Lung (tissue), 12 donors: ENCODE results near the gene RNF208. TPM values are rescaled to one million over a fixed set of nuclear protein-coding genes. Genes with fewer than 3 reads are reported as not detected.

Experiments
- ATAC-seq: fragments of 200-7000 bp; cut with Tn5 transposase; one replicate; pipeline ENCODE4 v1.9.1; 2020; ENCODE audit warnings: moderate number of reproducible peaks; ENCODE audit not compliant: insufficient read depth, low FRiP score
- DNase-seq, 3 donors: peaks; one replicate each; pipeline ENCODE4 v3.0.0-alpha.2; 2013 to 2017
- H3K27ac ChIP-seq, 2 donors: one replicate each; pipeline ENCODE4 v1.5.1; 2013; ENCODE audit warnings: mild to moderate bottlenecking in 2 of 2, moderate library complexity in 2 of 2, control low read depth in 1 of 2, inconsistent platforms in 1 of 2, low read depth in 1 of 2, low read length in 1 of 2
- H3K27me3 ChIP-seq, 3 donors: one replicate each; pipeline ENCODE4 v1.5.1; 2013; ENCODE audit warnings: low read length in 2 of 3; ENCODE audit not compliant: control insufficient read depth in 3 of 3, insufficient read depth in 3 of 3
- H3K36me3 ChIP-seq, 4 donors: one replicate each; pipeline ENCODE4 v1.5.1; 2013; ENCODE audit warnings: low read length in 4 of 4, mild to moderate bottlenecking in 1 of 4, moderate library complexity in 1 of 4; ENCODE audit not compliant: control insufficient read depth in 4 of 4, insufficient read depth in 4 of 4
- H3K4me1 ChIP-seq, 5 donors: one replicate each; pipeline ENCODE4 v1.5.1; 2013; ENCODE audit warnings: low read length in 5 of 5, mild to moderate bottlenecking in 2 of 5, moderate library complexity in 1 of 5; ENCODE audit not compliant: control insufficient read depth in 5 of 5, insufficient read depth in 5 of 5
- H3K4me3 ChIP-seq: one replicate; pipeline ENCODE4 v1.5.1; 2013; ENCODE audit warnings: mild to moderate bottlenecking, control low read depth, moderate library complexity
- H3K9ac ChIP-seq, 2 donors: one replicate each; pipeline ENCODE4 v1.5.1; 2013; ENCODE audit warnings: low read length in 2 of 2, control low read depth in 1 of 2; ENCODE audit not compliant: insufficient read depth in 1 of 2
- H3K9me3 ChIP-seq, 4 donors: one replicate each; pipeline ENCODE4 v1.5.1; 2013; ENCODE audit warnings: low read length in 3 of 4, mild to moderate bottlenecking in 1 of 4, moderate library complexity in 1 of 4; ENCODE audit not compliant: control insufficient read depth in 4 of 4, insufficient read depth in 3 of 4
- WGBS, 2 donors: extraction: QIAGEN DNeasy Blood & Tissue Kit; methylation state at CpG; one replicate each; pipeline ENCODE4 v1.1.7; 2013; 5-methylcytosine and 5-hydroxymethylcytosine counted together
- polyA plus RNA-seq, 2 donors: library from polyadenylated mRNA; stranded (reverse); fragments of 200-250 nt; gene quantifications; one replicate each; pipeline ENCODE4 v1.2.1, GENCODE V29; 2013
- total RNA-seq, 2 donors: library from RNA; depleted of rRNA in 1 of 2; stranded (reverse); fragments of >200 nt in 1 of 2; gene quantifications; one replicate each; pipeline ENCODE4 v1.2.1, GENCODE V29; 2014 to 2021
- TF ChIP-seq, protein P1 (sequence below): IDR thresholded peaks from 2 replicates; pipeline ENCODE4 v1.5.1; 2012; ENCODE audit warnings: mild to moderate bottlenecking; ENCODE audit errors: control extremely low read depth, extremely low read depth
- donor health status: control.
- donor health status: control.
- donor health status: Bipolar disorder and iron deficiency.
- donor health status: healthy.
- donor health status: DM: yes; HTN: yes; CAD: no.

RNF208 gene
- total and polyA plus RNA-seq, 4 donors: 1.7 to 12.0 (median 5.3) TPM

DNA sequence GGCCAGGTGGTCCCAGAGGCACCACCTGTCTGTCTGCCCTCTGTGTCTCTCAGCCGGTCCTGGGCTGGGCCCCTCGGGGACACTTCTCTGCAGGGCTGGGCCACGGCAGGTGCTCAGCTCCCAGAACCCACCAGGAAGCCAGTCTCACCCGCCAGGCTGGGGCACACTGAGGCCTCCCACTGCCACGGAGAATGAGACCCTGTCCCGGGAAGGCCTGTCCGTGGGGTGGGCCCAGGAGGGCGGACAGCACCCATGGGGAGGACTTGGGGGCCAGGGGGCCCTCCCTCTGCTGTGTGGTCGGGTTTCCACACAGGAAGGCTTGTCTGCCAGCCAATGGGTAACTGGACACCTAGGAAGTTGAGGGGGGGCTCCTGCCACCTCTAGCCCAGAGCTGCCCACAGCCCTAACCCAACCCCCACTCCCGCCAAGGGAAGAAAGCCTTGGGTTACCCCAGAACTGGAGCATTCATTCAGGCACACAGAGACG, 14.9 kb upstream of the RNF208 start:
- no peak overlapping the region for H3K4me3 ChIP-seq
- peaks cover 0 to 15% (median 8%) of the 10 kb centered on the region in 5 donors for H3K4me1 ChIP-seq
- TF ChIP-seq, protein P1, sequence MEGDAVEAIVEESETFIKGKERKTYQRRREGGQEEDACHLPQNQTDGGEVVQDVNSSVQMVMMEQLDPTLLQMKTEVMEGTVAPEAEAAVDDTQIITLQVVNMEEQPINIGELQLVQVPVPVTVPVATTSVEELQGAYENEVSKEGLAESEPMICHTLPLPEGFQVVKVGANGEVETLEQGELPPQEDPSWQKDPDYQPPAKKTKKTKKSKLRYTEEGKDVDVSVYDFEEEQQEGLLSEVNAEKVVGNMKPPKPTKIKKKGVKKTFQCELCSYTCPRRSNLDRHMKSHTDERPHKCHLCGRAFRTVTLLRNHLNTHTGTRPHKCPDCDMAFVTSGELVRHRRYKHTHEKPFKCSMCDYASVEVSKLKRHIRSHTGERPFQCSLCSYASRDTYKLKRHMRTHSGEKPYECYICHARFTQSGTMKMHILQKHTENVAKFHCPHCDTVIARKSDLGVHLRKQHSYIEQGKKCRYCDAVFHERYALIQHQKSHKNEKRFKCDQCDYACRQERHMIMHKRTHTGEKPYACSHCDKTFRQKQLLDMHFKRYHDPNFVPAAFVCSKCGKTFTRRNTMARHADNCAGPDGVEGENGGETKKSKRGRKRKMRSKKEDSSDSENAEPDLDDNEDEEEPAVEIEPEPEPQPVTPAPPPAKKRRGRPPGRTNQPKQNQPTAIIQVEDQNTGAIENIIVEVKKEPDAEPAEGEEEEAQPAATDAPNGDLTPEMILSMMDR: no peak
- ATAC-seq: no peak
- no peaks in the 10 kb centered on the region for H3K9me3 ChIP-seq
- no peak overlapping the region for H3K27ac ChIP-seq
- DNase-seq: no peak
- 16 to 40% methylated on average over 11 of the region's 11 CpGs for WGBS, 2 donors
- no peaks in the 10 kb centered on the region for H3K27me3 ChIP-seq
- H3K9ac ChIP-seq: no peak overlapping the region
- H3K36me3 ChIP-seq: peaks cover 0 to under 1% (median 0%) of the 10 kb centered on the region in 4 donors

DNA sequence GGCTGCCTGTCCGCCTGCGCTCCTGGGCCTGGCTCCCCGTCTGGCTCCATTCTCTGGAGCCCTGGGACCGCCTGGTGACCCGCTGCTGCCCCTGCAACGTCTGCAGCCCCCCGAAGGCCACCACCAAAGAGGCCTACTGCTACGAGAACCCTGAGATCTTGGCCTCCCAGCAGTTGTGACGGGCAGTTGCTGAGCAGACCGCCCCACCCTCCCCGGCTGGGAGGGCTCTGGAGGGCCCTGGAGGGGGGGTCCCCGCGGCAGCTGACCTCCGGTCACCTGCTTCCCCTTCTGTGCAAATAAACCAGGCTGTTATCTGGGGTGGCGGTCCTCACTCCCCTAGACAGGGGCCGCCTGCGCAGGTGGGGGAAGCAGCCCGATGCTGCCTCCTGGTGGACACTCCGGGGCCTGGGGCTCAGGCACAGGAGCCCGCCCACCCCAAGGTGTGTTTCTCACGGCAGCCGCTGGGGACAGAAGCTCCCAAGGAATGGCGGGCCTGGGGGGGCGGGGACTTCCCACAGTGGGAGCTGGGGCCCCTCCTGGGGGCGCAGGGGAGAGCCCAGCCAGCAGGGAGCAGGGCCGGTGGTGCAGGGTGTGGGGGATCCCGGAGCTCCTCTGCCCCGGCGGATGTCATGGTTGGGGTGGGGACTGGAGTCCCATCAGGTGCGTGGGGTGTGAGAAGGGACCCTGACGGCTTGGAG, 14.3 kb upstream of the RNF208 start:
- WGBS, 2 donors: 4 to 9% methylated on average over 30 to 31 of the region's 31 CpGs
- peak; percentile 50 for ATAC-seq
- H3K27ac ChIP-seq: no peak overlapping the region
- H3K9me3 ChIP-seq: no peaks in the 10 kb centered on the region
- peak; percentile 79 to 91 (median 83) for DNase-seq
- TF ChIP-seq, protein P1: peak; percentile 99
- no peak overlapping the region for H3K9ac ChIP-seq
- H3K27me3 ChIP-seq: no peaks in the 10 kb centered on the region
- no peak overlapping the region for H3K4me3 ChIP-seq
- no peaks in the 10 kb centered on the region for H3K36me3 ChIP-seq
- H3K4me1 ChIP-seq: peaks cover 0 to 14% (median 8%) of the 10 kb centered on the region in 5 donors

DNA sequence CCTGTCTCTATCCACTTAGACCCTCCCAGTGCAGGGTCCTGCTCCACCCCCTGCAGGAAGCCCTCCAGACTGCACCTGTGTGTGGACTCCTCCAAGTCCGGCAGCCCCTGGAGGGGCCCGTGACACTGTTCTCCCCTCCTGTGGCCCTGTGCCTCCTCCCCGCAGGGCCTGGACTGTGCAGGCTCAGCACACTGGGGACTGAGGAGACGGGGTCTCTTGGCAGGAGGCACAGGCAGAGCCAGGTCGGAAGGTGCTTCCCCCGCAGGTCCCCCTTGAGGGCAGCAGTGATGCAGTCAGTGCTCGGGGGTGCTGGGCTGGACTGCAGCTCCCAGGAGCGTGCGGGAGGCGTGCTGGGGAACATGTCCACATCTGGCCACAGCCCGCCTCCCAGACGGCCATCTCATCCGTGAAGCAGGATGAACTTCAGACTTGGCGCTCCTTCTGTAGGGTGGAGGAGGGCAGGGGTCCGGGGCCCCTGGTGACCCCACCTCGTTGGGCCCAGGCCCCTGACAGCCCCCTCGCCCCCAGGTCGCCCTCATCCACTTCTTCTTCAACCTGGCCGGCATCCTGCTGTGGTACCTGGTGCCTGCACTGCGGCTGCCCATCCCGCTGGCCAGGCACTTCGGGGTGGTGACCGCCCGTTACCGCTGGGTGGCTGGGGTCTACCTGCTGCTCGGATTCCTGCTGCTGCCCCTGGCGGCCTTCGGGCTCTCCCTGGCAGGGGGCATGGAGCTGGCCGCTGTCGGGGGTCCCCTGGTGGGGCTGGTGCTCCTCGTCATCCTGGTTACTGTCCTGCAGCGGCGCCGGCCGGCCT, 13.6 kb upstream of the RNF208 start:
- H3K4me3 ChIP-seq: no peak overlapping the region
- 66 to 68% methylated on average over 35 of the region's 35 CpGs for WGBS, 2 donors
- DNase-seq: no peak

More for the DNA sequence above, 13.6 kb upstream of the RNF208 start:
- ATAC-seq: no peak
- H3K27ac ChIP-seq: no peak overlapping the region
- H3K9me3 ChIP-seq: no peaks in the 10 kb centered on the region
- peaks cover 0 to 3% (median 0%) of the 10 kb centered on the region in 3 donors for H3K27me3 ChIP-seq
- no peaks in the 10 kb centered on the region for H3K36me3 ChIP-seq
- TF ChIP-seq, protein P1: no peak
- H3K9ac ChIP-seq: no peak overlapping the region
- peaks cover 0 to 14% (median 8%) of the 10 kb centered on the region in 5 donors for H3K4me1 ChIP-seq
